T-cell (primary cell): ENCODE results near the gene INCENP. TPM values are rescaled to one million over a fixed set of nuclear protein-coding genes. Genes with fewer than 3 reads are reported as not detected.

Experiments used
- ATAC-seq, 4 experiments: fragments of 200-7000 bp in 3 of 4; fragments of 150-1000 bp in 1 of 4; cut with Tn5 transposase; replicated peaks in 1 of 4; 1 replicate in 3 of 4; 2 replicates in 1 of 4; pipeline ENCODE4 v1.10.0; 2021; ENCODE audit warnings: moderate library complexity in 3 of 4, mild to moderate bottlenecking in 2 of 4, moderate number of reproducible peaks in 1 of 4
- CTCF ChIA-PET, 2 donors: fragments of 300-600 bp; sonication (Branson Sonifier 250); formaldehyde crosslinking; loops; one replicate each; lab custom pipeline; 2022; ENCODE audit warnings: antibody characterized with exemption in 2 of 2; lab: Charles Lee
- POLR2A ChIA-PET, 2 donors: fragments of 300-600 bp; sonication (Branson Sonifier 250); formaldehyde crosslinking; loops; one replicate each; lab custom pipeline; 2022; ENCODE audit warnings: antibody characterized with exemption in 2 of 2; lab: Charles Lee
- DNase-seq, 35 experiments: peaks; one replicate each; pipeline versions ENCODE4 v3.0.0 to v3.0.0-alpha.2; 2013 to 2023
- H3K27ac ChIP-seq: one replicate; pipeline ENCODE4 v1.5.1; 2013; ENCODE audit warnings: low read length
- H3K27me3 ChIP-seq, 2 experiments: replicated peaks in 1 of 2; 1 replicate in 1 of 2; 2 replicates in 1 of 2; pipeline versions ENCODE4 v1.6.1 to v1.7.0; 2013; ENCODE audit warnings: low read length in 1 of 2, mixed read lengths in 1 of 2; ENCODE audit not compliant: control insufficient read depth in 2 of 2, insufficient read depth in 2 of 2; ENCODE audit errors: extremely low read depth in 1 of 2
- H3K36me3 ChIP-seq, 2 donors: 1 replicate in 1 of 2; 2 replicates in 1 of 2; pipeline versions ENCODE4 v1.6.1 to v1.7.0; 2013; ENCODE audit warnings: low read length in 1 of 2; ENCODE audit not compliant: control insufficient read depth in 2 of 2, insufficient read depth in 1 of 2; ENCODE audit errors: extremely low read depth in 1 of 2
- H3K4me1 ChIP-seq, 2 experiments: 1 replicate in 1 of 2; 2 replicates in 1 of 2; pipeline versions ENCODE4 v1.6.1 to v1.7.0; 2013; ENCODE audit warnings: low read length in 2 of 2, mixed read lengths in 1 of 2; ENCODE audit not compliant: insufficient read depth in 2 of 2, control insufficient read depth in 1 of 2; ENCODE audit errors: extremely low read depth in 1 of 2
- H3K4me3 ChIP-seq, 2 donors: 1 replicate in 1 of 2; 2 replicates in 1 of 2; pipeline versions ENCODE4 v1.5.1 to v1.7.0; 2013; ENCODE audit warnings: mild to moderate bottlenecking in 2 of 2, low read length in 1 of 2, moderate library complexity in 1 of 2; ENCODE audit not compliant: control insufficient read depth in 1 of 2; ENCODE audit errors: extremely low read depth in 1 of 2
- H3K9me3 ChIP-seq: 2 replicates; pipeline ENCODE4 v1.7.0; 2013
- H3K27ac Mint-ChIP-seq, 2 donors: one replicate each; pipeline ENCODE4 v1.8.0; 2020 to 2021; ENCODE audit warnings: mild to moderate bottlenecking in 2 of 2, mixed read lengths in 2 of 2
- H3K27me3 Mint-ChIP-seq, 2 donors: one replicate each; pipeline ENCODE4 v1.8.0; 2021 to 2022; ENCODE audit warnings: mixed read lengths in 2 of 2
- H3K36me3 Mint-ChIP-seq: one replicate; pipeline ENCODE4 v1.8.0; 2021; ENCODE audit warnings: mixed read lengths
- H3K4me1 Mint-ChIP-seq, 3 donors: one replicate each; pipeline ENCODE4 v1.8.0; 2020 to 2022; ENCODE audit warnings: mixed read lengths in 3 of 3, mild to moderate bottlenecking in 1 of 3
- H3K4me3 Mint-ChIP-seq, 3 donors: one replicate each; pipeline ENCODE4 v1.8.0; 2020 to 2022; ENCODE audit warnings: mild to moderate bottlenecking in 3 of 3, mixed read lengths in 3 of 3, moderate library complexity in 3 of 3
- H3K9me3 Mint-ChIP-seq, 3 donors: one replicate each; pipeline ENCODE4 v1.8.0; 2020 to 2022; ENCODE audit warnings: mixed read lengths in 3 of 3
- WGBS: methylation state at CpG from one replicate; pipeline ENCODE4 v1.1.5; 2013; ENCODE audit warnings: missing lambda C conversion rate; ENCODE audit not compliant: insufficient coverage; 5-methylcytosine and 5-hydroxymethylcytosine counted together
- total RNA-seq, 35 experiments: library from RNA in 6 of 35; stranded (reverse) in 6 of 35; fragments of 120-200 nt in 1 of 35; gene quantifications; one replicate each; pipeline versions ENCODE4 v1.2.1 to v1.2.4 and lab custom pipeline; 2013 to 2026

INCENP gene
- total RNA-seq, 5 donors from 2014 or later (not counting 1 experiment from before 2014, with no cell fraction given), result 20.7 to 31.4 (median 24.9) TPM

DNA sequence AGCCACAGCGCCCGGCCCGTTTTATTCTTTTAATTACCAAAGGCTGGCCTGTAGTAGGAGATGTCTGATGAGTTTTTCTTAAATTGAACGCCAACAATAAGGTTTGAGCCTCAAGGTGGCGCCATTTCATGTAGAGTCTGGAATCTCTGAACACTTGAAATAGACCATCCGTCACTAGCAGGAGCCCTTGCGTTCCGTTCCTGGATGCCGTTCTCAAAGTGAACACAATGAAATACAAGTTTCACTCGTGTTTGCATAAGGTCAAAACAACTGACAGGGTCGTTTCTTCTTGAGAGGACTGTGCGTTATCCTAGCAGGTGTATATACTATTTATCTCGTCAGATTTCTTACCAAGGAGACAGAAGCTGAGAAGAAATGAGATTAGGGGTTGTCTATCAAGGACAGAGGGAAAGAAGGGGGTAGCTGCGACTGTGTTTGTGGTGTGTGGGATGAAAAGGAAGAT, 47.5 kb downstream of the INCENP start:
- no peaks in the 10 kb centered on the region for H3K4me1 ChIP-seq
- H3K27me3 Mint-ChIP-seq, result peaks cover 46 to 48% of the 10 kb centered on the region in 2 donors
- DNase-seq (peak; percentile 24 to 84 (median 66)), ATAC-seq (peak; percentile 63 to 87 (median 75))
- peak overlapping the region in 2 of 3 donors; percentile 6 to 11 for H3K4me3 Mint-ChIP-seq
- POLR2A ChIA-PET, result no interaction called here
- H3K9me3 ChIP-seq, result no peaks in the 10 kb centered on the region
- peak overlapping the region in 1 of 2 donors; percentile 33 for H3K27ac Mint-ChIP-seq
- 11% methylated on average over 11 of the region's 14 CpGs for WGBS
- no peaks in the 10 kb centered on the region for H3K36me3 ChIP-seq
- H3K4me3 ChIP-seq, result peak overlapping the region in 1 of 2 donors; percentile 19
- H3K4me1 Mint-ChIP-seq, result peaks cover 4 to 5% (median 5%) of the 10 kb centered on the region in 3 donors
- peaks cover 0 to 36% of the 10 kb centered on the region in 2 experiments for H3K27me3 ChIP-seq
- H3K27ac ChIP-seq, result no peak overlapping the region
- no peaks in the 10 kb centered on the region for H3K36me3 Mint-ChIP-seq
- CTCF ChIA-PET, result interaction anchor here (0.6 to 1.0 kb wide), 6 partner anchors 21 to 1030 kb away, joined by 3 to 5 read pairs (median 5); partner anchors contain the start of gene TUT1 (in 1 of the 2)
- H3K9me3 Mint-ChIP-seq, result no peaks in the 10 kb centered on the region

DNA sequence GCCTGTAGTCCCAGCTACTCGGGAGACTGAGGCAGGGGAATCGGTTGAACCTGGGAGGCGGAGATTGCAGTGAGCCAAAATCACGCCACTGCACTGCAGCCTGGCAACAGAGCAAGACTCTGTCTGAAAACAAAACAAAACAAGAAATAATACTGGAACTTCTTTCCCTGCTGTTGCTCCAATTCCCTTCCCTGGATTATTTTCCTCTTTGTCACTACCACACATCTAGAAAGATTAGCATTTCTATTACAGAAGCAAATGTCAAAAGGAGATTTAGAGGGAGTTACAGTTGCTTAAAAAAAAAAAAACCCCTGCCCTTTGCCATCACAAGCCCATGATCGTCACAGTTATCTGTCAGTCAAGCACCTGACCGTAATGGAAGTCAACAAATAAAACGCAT, 48.5 kb downstream of the INCENP start:
- no peaks in the 10 kb centered on the region for H3K4me1 ChIP-seq
- H3K27ac Mint-ChIP-seq, result no peak overlapping the region
- ATAC-seq, result no peak
- peaks cover 2 to 28% of the 10 kb centered on the region in 2 experiments for H3K27me3 ChIP-seq
- H3K9me3 ChIP-seq, result no peaks in the 10 kb centered on the region
- 84% methylated on average over 5 of the region's 7 CpGs for WGBS
- H3K4me3 Mint-ChIP-seq, result no peak overlapping the region
- no peaks in the 10 kb centered on the region for H3K36me3 ChIP-seq
- no peak overlapping the region for H3K4me3 ChIP-seq
- H3K4me1 Mint-ChIP-seq, result peaks cover 4 to 5% (median 5%) of the 10 kb centered on the region in 3 donors
- no peaks in the 10 kb centered on the region for H3K36me3 Mint-ChIP-seq
- CTCF ChIA-PET, result interaction anchor here in 1 of 2 donors (1.0 kb wide), 2 partner anchors 20 to 139 kb away, joined by 4 to 5 read pairs; no protein-coding TSS in a partner anchor
- H3K27ac ChIP-seq, result no peak overlapping the region
- DNase-seq, result no peak
- H3K9me3 Mint-ChIP-seq, result no peaks in the 10 kb centered on the region
- H3K27me3 Mint-ChIP-seq, result peaks cover 46 to 53% of the 10 kb centered on the region in 2 donors
- POLR2A ChIA-PET, result no interaction called here

DNA sequence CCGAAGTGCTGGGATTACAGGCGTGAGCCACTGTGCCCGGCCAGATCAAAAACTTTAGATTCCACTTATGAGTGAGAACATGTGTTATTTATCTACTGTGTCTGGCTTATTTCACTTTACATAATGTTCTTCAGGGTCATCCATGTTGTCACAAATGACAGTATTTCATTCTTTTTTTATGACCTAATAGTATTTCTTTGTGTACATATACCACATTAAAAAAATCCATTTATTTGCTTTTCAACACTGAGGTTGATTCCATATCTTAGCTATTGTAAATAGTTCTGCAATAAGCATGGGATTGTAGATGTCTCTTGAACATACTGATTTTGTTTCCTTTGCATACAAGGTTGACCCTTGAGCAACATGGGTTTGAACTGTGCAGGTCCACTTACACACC, 53.0 kb downstream of the INCENP start:
- Mint-ChIP-seq H3K4me3 (no peak overlapping the region), H3K4me1 (no peaks in the 10 kb centered on the region), H3K27me3 (peaks cover 22 to 40% of the 10 kb centered on the region in 2 donors), H3K27ac (no peak overlapping the region), H3K36me3 (no peaks in the 10 kb centered on the region), H3K9me3 (no peaks in the 10 kb centered on the region)
- ATAC-seq (no peak), DNase-seq (no peak)
- ChIA-PET POLR2A (no interaction called here), CTCF (no interaction called here)
- H3K27ac ChIP-seq, result no peak overlapping the region
- no CpG with 5 or more reads among the region's 3 CpGs for WGBS
- peaks cover 2 to 18% of the 10 kb centered on the region in 2 experiments for H3K27me3 ChIP-seq
- H3K36me3 ChIP-seq, result no peaks in the 10 kb centered on the region
- no peaks in the 10 kb centered on the region for H3K9me3 ChIP-seq
- H3K4me1 ChIP-seq, result no peaks in the 10 kb centered on the region
- H3K4me3 ChIP-seq, result no peak overlapping the region

DNA sequence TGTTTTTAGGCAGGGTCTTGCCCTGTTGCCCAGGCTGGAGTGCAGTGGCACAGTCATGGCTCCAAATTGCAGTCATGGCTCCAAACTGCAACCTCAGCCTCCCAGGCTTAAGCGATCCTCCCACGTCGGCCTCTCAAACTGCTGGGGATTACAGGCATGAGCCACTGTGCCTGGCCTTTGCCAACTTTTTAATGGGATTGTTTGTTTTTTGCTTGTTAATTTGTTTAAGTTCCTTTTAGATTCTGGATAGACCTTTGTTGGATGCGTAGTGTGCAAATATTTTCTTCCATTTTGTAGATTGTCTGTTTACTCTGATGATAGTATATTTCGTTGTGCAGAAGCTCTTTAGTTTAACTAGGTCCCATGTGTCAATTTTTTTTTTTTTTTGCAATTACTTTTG, 56.2 kb downstream of the INCENP start:
- CTCF ChIA-PET, result interaction anchor here in 1 of 2 donors (0.7 kb wide), 1 partner anchor 45 kb away, joined by 3 read pairs; no protein-coding TSS in a partner anchor
- no peak overlapping the region for H3K4me3 Mint-ChIP-seq
- Histone ChIP-seq H3K36me3 (no peaks in the 10 kb centered on the region), H3K4me3 (no peak overlapping the region), H3K27me3 (peaks cover 2 to 17% of the 10 kb centered on the region in 2 experiments), H3K9me3 (no peaks in the 10 kb centered on the region), H3K27ac (no peak overlapping the region), H3K4me1 (no peaks in the 10 kb centered on the region)
- H3K36me3 Mint-ChIP-seq, result peaks cover 6% of the 10 kb centered on the region
- H3K27ac Mint-ChIP-seq, result no peak overlapping the region
- peaks cover 0 to 6% (median 3%) of the 10 kb centered on the region in 3 donors for H3K9me3 Mint-ChIP-seq
- POLR2A ChIA-PET, result no interaction called here
- peaks cover 18 to 25% of the 10 kb centered on the region in 2 donors for H3K27me3 Mint-ChIP-seq
- 100% methylated on average over 1 of the region's 5 CpGs for WGBS
- DNase-seq (no peak), ATAC-seq (no peak)
- H3K4me1 Mint-ChIP-seq, result no peaks in the 10 kb centered on the region

DNA sequence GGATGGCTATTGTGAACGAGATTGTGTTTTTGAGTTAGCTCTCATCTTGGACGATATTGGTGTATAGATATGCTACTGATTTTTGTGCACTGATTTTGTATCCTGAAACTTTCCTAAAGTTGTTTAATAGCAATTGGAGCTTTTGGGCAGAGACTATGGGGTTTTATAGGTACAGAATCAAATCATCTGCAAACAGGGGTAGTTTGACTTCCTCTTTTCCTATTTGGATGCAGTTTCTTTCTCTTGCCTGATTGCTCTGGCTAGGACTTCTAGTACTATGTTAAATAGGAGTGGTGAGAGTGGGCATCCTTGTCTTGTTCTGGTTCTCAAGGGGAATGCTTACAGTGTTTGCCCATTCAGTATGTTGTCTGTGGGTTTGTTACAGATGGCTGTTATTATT, 57.3 kb downstream of the INCENP start:
- WGBS, result 80% methylated on average over 1 of the region's 2 CpGs
- H3K9me3 ChIP-seq, result no peaks in the 10 kb centered on the region
- DNase-seq (no peak), ATAC-seq (no peak)
- Mint-ChIP-seq H3K36me3 (peaks cover 8% of the 10 kb centered on the region), H3K4me3 (no peak overlapping the region), H3K27ac (no peak overlapping the region), H3K4me1 (no peaks in the 10 kb centered on the region), H3K27me3 (peaks cover 19 to 27% of the 10 kb centered on the region in 2 donors), H3K9me3 (peaks cover 0 to 6% (median 5%) of the 10 kb centered on the region in 3 donors)
- peaks cover 2 to 16% of the 10 kb centered on the region in 2 experiments for H3K27me3 ChIP-seq
- ChIA-PET POLR2A (interaction anchor here in 1 of 2 donors (0.6 kb wide), 1 partner anchor 689 kb away, joined by 11 read pairs; no protein-coding TSS in a partner anchor), CTCF (no interaction called here)
- H3K36me3 ChIP-seq, result no peaks in the 10 kb centered on the region
- H3K4me1 ChIP-seq, result no peaks in the 10 kb centered on the region
- no peak overlapping the region for H3K4me3 ChIP-seq
- H3K27ac ChIP-seq, result no peak overlapping the region

DNA sequence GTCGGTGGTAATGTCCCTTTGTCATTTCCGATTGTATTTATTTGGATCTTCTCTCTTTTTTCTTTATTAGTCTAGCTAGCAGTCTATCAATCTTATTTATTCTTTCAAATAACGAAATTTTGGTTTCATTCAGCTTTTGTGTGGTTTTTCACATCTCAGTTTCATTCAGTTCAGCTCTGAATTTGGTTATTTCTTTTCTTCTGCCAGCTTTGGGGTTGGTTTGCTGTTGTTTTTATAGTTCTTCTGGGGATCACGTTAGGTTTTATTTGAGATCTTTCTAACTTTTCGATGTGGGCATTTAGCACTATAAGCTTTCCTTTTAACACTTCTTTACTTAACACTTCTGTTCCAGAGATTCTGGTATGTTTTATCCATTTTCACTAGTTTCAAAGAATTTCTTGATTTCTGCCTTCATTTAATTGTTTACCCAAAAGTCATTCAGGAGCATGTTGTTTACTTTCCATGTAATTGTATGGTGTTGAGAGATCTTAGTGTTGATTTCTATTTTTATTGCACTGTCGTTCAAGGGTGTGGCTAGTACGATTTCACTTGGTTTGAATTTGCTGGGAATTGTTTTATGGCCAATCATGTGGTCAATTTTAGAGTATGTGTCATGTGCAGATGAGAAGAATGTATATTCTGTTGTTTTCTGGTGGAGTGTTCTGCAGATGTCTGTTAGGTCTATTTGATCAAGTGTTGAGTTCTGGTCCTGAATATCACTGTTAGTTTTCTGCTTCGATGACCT, 58.5 kb downstream of the INCENP start:
- Histone ChIP-seq H3K4me1 (no peaks in the 10 kb centered on the region), H3K4me3 (no peak overlapping the region), H3K27ac (no peak overlapping the region), H3K27me3 (peaks cover 0 to 25% of the 10 kb centered on the region in 2 experiments), H3K9me3 (no peaks in the 10 kb centered on the region), H3K36me3 (no peaks in the 10 kb centered on the region)
- H3K4me1 Mint-ChIP-seq, result no peaks in the 10 kb centered on the region
- DNase-seq, result no peak
- H3K9me3 Mint-ChIP-seq, result peaks cover 0 to 6% (median 5%) of the 10 kb centered on the region in 3 donors
- ChIA-PET POLR2A (no interaction called here), CTCF (no interaction called here)
- peaks cover 15 to 29% of the 10 kb centered on the region in 2 donors for H3K27me3 Mint-ChIP-seq
- no peak overlapping the region for H3K27ac Mint-ChIP-seq
- WGBS, result 75% methylated on average over 2 of the region's 8 CpGs
- H3K36me3 Mint-ChIP-seq, result peaks cover 8% of the 10 kb centered on the region
- no peak for ATAC-seq
- H3K4me3 Mint-ChIP-seq, result no peak overlapping the region
